Endothelial cell of umbilical vein (primary cell): Measurements from ENCODE around the gene LYRM7.
"Not testable (repeated sequence)": the region's sequence is repeated elsewhere in the genome, so short reads cannot be mapped to it uniquely, and the experiment has no call there.

Experiments
- EZH2 ChIP-seq: IDR thresholded peaks from 2 replicates; pipeline ENCODE4 v1.6.1; 2012; ENCODE audit warnings: borderline replicate concordance, low read depth, mild to moderate bottlenecking, moderate library complexity, low read length, inconsistent platforms; ENCODE audit not compliant: severe bottlenecking
- GATA2 ChIP-seq: IDR thresholded peaks from 2 replicates; pipeline ENCODE4 v1.7.0; 2011; ENCODE audit warnings: low read depth, mild to moderate bottlenecking, moderate library complexity, mixed read lengths, low read length; ENCODE audit not compliant: insufficient read length, insufficient read depth
- MYC ChIP-seq: IDR thresholded peaks from one replicate; pipeline ENCODE4 v1.6.1; 2011; ENCODE audit warnings: mild to moderate bottlenecking, low read depth, low read length
- POLR2A ChIP-seq: IDR thresholded peaks from 2 replicates; pipeline ENCODE4 v1.6.1; 2012; ENCODE audit warnings: low read depth, mild to moderate bottlenecking, control low read depth, low read length
- POLR2AphosphoS5 ChIP-seq: IDR thresholded peaks from 2 replicates; pipeline ENCODE4 v1.6.1; 2012; ENCODE audit warnings: low read depth, mild to moderate bottlenecking, control low read depth, low read length, moderate library complexity; ENCODE audit not compliant: insufficient read depth
- TF ChIP-seq, protein P1 (sequence below): IDR thresholded peaks from 2 replicates; pipeline ENCODE4 v1.6.1; 2011; ENCODE audit not compliant: insufficient read depth, insufficient read length
- TF ChIP-seq, protein P2 (sequence below), 2 donors: IDR thresholded peaks; 1 replicate in 1 of 2; 2 replicates in 1 of 2; pipeline ENCODE4 v1.5.1; 2011; ENCODE audit warnings: low read length in 2 of 2, mild to moderate bottlenecking in 2 of 2, moderate library complexity in 2 of 2, control low read depth in 1 of 2, inconsistent platforms in 1 of 2, low read depth in 1 of 2; ENCODE audit not compliant: insufficient read depth in 1 of 2; ENCODE audit errors: extremely low read depth in 1 of 2

DNA sequence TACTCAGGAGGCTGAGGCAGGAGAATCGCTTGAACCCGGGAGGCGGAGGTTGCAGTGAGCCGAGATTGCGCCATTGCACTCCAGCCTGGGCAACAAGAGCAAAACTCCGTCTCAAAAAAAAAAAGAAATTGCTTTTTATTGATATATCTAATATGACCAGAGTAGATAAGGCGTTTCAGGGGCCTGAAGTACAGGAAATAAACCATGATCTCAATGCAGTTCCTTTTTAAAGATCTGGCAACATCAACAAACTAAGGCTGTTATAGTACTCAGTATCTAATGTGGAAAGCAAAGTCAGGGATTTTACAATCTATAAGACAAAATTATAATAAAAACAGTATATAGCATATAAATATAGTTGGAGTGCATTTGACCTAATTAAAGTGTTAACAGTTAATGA is 23.2 kb downstream of the LYRM7 start:
- TF ChIP-seq, protein P1, sequence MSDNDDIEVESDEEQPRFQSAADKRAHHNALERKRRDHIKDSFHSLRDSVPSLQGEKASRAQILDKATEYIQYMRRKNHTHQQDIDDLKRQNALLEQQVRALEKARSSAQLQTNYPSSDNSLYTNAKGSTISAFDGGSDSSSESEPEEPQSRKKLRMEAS: not testable (repeated sequence)
- TF ChIP-seq, protein P2, sequence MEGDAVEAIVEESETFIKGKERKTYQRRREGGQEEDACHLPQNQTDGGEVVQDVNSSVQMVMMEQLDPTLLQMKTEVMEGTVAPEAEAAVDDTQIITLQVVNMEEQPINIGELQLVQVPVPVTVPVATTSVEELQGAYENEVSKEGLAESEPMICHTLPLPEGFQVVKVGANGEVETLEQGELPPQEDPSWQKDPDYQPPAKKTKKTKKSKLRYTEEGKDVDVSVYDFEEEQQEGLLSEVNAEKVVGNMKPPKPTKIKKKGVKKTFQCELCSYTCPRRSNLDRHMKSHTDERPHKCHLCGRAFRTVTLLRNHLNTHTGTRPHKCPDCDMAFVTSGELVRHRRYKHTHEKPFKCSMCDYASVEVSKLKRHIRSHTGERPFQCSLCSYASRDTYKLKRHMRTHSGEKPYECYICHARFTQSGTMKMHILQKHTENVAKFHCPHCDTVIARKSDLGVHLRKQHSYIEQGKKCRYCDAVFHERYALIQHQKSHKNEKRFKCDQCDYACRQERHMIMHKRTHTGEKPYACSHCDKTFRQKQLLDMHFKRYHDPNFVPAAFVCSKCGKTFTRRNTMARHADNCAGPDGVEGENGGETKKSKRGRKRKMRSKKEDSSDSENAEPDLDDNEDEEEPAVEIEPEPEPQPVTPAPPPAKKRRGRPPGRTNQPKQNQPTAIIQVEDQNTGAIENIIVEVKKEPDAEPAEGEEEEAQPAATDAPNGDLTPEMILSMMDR (IDR thresholded peaks at IDR 0.05; ENCODE audit: extremely low read depth in 1 of 2, insufficient read depth in 1 of 2, low read depth in 1 of 2, low read length in 2 of 2): not testable (repeated sequence)
- TF ChIP-seq POLR2A, POLR2AphosphoS5, MYC, GATA2, EZH2: not testable (repeated sequence)
